ENCODE measurements around the gene ENTHD1. TPM values are rescaled to one million over a fixed set of nuclear protein-coding genes. Genes with fewer than 3 reads are reported as not detected.

The ENTHD1 gene
- total and polyA plus RNA-seq, 12 donors = 0.09 TPM; not detected in 11

- Histone ChIP-seq H3K27ac (no peak overlapping the region), H3K4me3 (no peak overlapping the region), H3K36me3 (no peaks in the 10 kb centered on the region), H3K9me3 (no peaks in the 10 kb centered on the region), H3K27me3 (peaks cover 0 to 42% (median 20%) of the 10 kb centered on the region in 7 donors), H3K4me1 (peaks cover 0 to 6% (median 0%) of the 10 kb centered on the region in 9 donors)
- DNase-seq = no peak
- no peak for TF ChIP-seq CTCF (IDR thresholded peaks at IDR 0.05)
- WGBS, 2 donors = 68 to 72% methylated on average over 6 of the region's 6 CpGs
- intact Hi-C loops (cut with DNase I) = loop anchor here in 1 of 10 donors (10.0 kb wide), 1 partner anchor 88 kb away; no protein-coding TSS in a partner anchor
- ATAC-seq = no peak
Measured at GRCh38 chr22:39936523-39937145, 43.1 kb upstream of the ENTHD1 start.

DNA sequence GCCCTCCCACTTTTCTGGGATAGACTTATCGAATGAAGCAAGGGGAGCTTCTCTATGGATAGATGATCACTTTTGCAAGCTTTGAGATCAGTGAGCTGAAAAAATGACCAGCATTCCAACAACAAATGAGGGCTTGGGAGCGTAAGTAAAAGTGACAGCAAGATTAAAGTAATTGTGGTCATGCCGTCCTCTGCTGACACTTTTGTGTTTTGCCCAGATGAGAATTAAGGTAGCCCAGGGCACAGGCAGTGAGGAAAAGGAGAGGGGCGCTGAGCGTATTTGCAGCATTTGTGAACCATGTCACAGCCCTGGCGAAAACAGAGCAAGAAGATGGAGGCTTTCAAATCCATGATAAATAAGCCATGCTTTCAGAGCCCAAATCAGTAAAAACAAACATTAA, 42.1 kb upstream of the ENTHD1 start:
- Histone ChIP-seq H3K27me3 (peaks cover 0 to 53% (median 26%) of the 10 kb centered on the region in 7 donors), H3K36me3 (no peaks in the 10 kb centered on the region), H3K27ac (peak overlapping the region in 1 of 10 donors; percentile 12), H3K9me3 (no peaks in the 10 kb centered on the region), H3K4me1 (peaks cover 0 to 15% (median 0%) of the 10 kb centered on the region in 9 donors), H3K4me3 (no peak overlapping the region)
- WGBS, 2 donors = 57 to 69% methylated on average over 6 of the region's 6 CpGs
- intact Hi-C loops (cut with DNase I) = loop anchor here in 1 of 10 donors (10.0 kb wide), 1 partner anchor 89 kb away; no protein-coding TSS in a partner anchor
- ATAC-seq (no peak), DNase-seq (no peak)
- TF ChIP-seq CTCF (IDR thresholded peaks at IDR 0.05) = no peak

GRCh38 chr22:39935116-39935515, 41.6 kb upstream of the ENTHD1 start:
- Histone ChIP-seq H3K36me3 (no peaks in the 10 kb centered on the region), H3K27ac (peak overlapping the region in 1 of 10 donors; percentile 12), H3K4me1 (peaks cover 0 to 19% (median 0%) of the 10 kb centered on the region in 9 donors), H3K27me3 (peaks cover 0 to 58% (median 31%) of the 10 kb centered on the region in 7 donors), H3K9me3 (no peaks in the 10 kb centered on the region), H3K4me3 (no peak overlapping the region)
- ATAC-seq (no peak), DNase-seq (no peak)
- intact Hi-C loops (cut with DNase I) = loop anchor here in 1 of 10 donors (10.0 kb wide), 1 partner anchor 90 kb away; no protein-coding TSS in a partner anchor
- no peak for TF ChIP-seq CTCF (IDR thresholded peaks at IDR 0.05)
- WGBS, 2 donors = 59 to 72% methylated on average over 4 of the region's 4 CpGs

GRCh38 chr22:39933741-39934140, 40.2 kb upstream of the ENTHD1 start:
- 82 to 84% methylated on average over 8 of the region's 8 CpGs for WGBS, 2 donors
- ATAC-seq = no peak

More at GRCh38 chr22:39933741-39934140, 40.2 kb upstream of the ENTHD1 start:
- H3K4me3 ChIP-seq = no peak overlapping the region
- peaks cover 0 to 70% (median 42%) of the 10 kb centered on the region in 7 donors for H3K27me3 ChIP-seq
- H3K9me3 ChIP-seq = no peaks in the 10 kb centered on the region
- no peak for TF ChIP-seq CTCF (IDR thresholded peaks at IDR 0.05)
- H3K4me1 ChIP-seq = peaks cover 0 to 27% (median 0%) of the 10 kb centered on the region in 9 donors
- no peak overlapping the region for H3K27ac ChIP-seq
- no peaks in the 10 kb centered on the region for H3K36me3 ChIP-seq
- intact Hi-C loops (cut with DNase I) = loop anchor here in 3 of 10 donors (2.0 to 10.0 kb wide), 3 partner anchors 91 to 381 kb away; no protein-coding TSS in a partner anchor
- no peak for DNase-seq

Measured in heart right ventricle (tissue), 16 donors.